ENCODE results near the gene GPRIN1. TPM values are rescaled to one million over a fixed set of nuclear protein-coding genes. Genes with fewer than 3 reads are reported as not detected.

The GPRIN1 gene

Small RNA genes lying within 50 kb of the gene (microRNA-seq; reads per million reads assigned to microRNA genes)
- not detected for gene MIR4281

Data from HL-60 (cell line).